ENCODE measurements around the gene KIF26A. TPM values are rescaled to one million over a fixed set of nuclear protein-coding genes. Genes with fewer than 3 reads are reported as not detected.
A peak's percentile ranks its signal among the peaks of the same experiment; 100 is the strongest.

Gene KIF26A
- total and polyA plus RNA-seq, 2 experiments from 2014 or later: 3.5 to 5.0 TPM

DNA sequence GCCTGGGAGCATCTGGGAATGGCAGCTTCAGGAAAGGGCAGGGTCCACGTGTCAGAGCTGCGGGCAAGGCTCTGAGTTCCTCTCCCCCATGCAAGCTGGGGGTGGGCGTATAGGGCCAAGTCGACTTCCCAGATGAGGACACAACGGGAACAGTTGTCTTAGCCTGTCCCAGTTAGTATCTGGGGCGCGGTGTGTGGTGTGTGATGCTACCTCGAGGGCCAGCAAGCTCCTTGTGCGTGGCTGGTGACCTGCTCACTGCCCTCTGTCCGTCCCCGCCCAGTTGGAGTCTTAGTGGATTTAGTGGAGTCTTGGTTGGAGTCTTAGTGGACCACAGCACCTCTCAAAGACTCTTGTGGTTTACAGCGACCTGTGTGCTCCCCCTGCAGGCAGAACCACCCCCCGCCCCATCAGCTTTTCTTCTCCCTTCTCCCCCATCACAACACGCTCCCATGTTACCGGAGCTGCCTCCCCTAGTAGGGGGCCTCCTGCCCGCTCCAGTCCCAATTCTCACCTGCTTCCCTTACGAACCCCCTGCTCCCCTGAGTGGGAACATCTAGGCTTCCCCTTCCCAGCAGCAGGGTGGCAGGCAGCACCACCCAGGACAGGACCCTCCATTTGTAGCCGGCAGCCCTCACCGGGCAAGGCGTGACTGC is 44.2 kb upstream of the KIF26A start:
- no peaks in the 10 kb centered on the region for H3K9me3 ChIP-seq (ENCODE audit: low read depth)
- no peaks in the 10 kb centered on the region for H3K4me1 ChIP-seq (ENCODE audit: insufficient read depth)
- no peaks in the 10 kb centered on the region for H3K9me2 ChIP-seq (replicated peaks; ENCODE audit: insufficient read depth)
- no peaks in the 10 kb centered on the region for H4K20me1 ChIP-seq (ENCODE audit: insufficient read depth, poor library complexity, severe bottlenecking)
- TF ChIP-seq EZH2phosphoT487 (IDR thresholded peaks at IDR 0.05; ENCODE audit: low read depth, severe bottlenecking, unreplicated experiment) (no peak), EZH2 (IDR thresholded peaks at IDR 0.05; ENCODE audit: borderline replicate concordance) (no peak)
- TF ChIP-seq, protein P1, sequence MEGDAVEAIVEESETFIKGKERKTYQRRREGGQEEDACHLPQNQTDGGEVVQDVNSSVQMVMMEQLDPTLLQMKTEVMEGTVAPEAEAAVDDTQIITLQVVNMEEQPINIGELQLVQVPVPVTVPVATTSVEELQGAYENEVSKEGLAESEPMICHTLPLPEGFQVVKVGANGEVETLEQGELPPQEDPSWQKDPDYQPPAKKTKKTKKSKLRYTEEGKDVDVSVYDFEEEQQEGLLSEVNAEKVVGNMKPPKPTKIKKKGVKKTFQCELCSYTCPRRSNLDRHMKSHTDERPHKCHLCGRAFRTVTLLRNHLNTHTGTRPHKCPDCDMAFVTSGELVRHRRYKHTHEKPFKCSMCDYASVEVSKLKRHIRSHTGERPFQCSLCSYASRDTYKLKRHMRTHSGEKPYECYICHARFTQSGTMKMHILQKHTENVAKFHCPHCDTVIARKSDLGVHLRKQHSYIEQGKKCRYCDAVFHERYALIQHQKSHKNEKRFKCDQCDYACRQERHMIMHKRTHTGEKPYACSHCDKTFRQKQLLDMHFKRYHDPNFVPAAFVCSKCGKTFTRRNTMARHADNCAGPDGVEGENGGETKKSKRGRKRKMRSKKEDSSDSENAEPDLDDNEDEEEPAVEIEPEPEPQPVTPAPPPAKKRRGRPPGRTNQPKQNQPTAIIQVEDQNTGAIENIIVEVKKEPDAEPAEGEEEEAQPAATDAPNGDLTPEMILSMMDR (IDR thresholded peaks at IDR 0.05; ENCODE audit: poor library complexity): no peak
- no peak overlapping the region for H2AFZ ChIP-seq
- H3K27me3 ChIP-seq: no peaks in the 10 kb centered on the region
- no peak overlapping the region for H3K4me3 ChIP-seq
- H3K4me2 ChIP-seq: no peak overlapping the region
- no peak overlapping the region for H3K27ac ChIP-seq
- H3K79me2 ChIP-seq: no peaks in the 10 kb centered on the region
- DNase-seq (ENCODE audit: low spot score): no peak
- 73% methylated on average over 17 of the region's 20 CpGs for WGBS (ENCODE audit: low lambda C conversion rate, missing lambda C conversion rate)
- no peaks in the 10 kb centered on the region for H3K36me3 ChIP-seq (replicated peaks; ENCODE audit: insufficient read depth, low read depth)

DNA sequence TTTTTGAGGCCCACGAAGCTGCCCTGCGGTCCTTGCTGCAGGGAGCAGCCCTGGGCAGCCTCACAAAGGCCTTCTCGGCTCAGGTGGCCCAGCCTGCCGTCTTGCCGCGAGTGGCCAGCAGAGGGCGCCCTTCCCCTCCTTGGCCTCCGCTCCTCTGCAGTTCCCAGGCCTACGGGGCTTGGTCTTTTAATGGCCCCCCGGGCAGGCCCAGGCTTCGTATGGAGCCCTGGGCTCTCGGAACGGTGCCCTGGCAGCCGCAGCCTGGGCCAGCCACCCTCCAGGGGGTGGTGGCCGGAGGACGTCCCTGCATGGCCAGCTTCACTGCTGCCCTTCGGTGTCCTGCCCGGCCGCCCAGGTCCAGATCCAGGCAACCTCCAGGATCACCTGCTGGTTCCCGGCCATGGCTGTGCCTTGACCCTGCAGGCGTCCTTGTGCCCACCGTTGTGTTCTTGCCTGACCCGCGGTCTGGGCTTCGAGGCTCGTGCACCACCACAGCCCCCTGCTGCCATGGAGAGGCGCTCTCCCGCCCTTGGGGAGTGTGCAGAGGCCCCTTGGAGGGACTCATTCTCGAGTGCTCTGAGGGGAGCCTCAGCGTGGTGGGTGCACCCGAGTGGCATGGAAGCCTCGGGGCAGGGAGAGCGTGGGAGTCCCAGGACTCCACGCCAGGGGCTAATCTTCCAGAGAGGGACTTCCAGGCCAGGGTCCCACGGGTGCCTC is 43.5 kb upstream of the KIF26A start:
- TF ChIP-seq EZH2phosphoT487 (IDR thresholded peaks at IDR 0.05; ENCODE audit: low read depth, severe bottlenecking, unreplicated experiment) (no peak), EZH2 (IDR thresholded peaks at IDR 0.05; ENCODE audit: borderline replicate concordance) (no peak)
- TF ChIP-seq, protein P1 (IDR thresholded peaks at IDR 0.05; ENCODE audit: poor library complexity): peak; percentile 89
- Histone ChIP-seq H3K9me3 (ENCODE audit: low read depth) (no peaks in the 10 kb centered on the region), H2AFZ (no peak overlapping the region), H3K9me2 (replicated peaks; ENCODE audit: insufficient read depth) (no peaks in the 10 kb centered on the region), H3K4me1 (ENCODE audit: insufficient read depth) (no peaks in the 10 kb centered on the region), H3K27ac (no peak overlapping the region), H3K27me3 (no peaks in the 10 kb centered on the region), H3K4me2 (no peak overlapping the region), H3K79me2 (no peaks in the 10 kb centered on the region), H4K20me1 (ENCODE audit: insufficient read depth, poor library complexity, severe bottlenecking) (no peaks in the 10 kb centered on the region), H3K4me3 (no peak overlapping the region), H3K36me3 (replicated peaks; ENCODE audit: insufficient read depth, low read depth) (no peaks in the 10 kb centered on the region)
- WGBS (ENCODE audit: low lambda C conversion rate, missing lambda C conversion rate): 55% methylated on average over 34 of the region's 35 CpGs
- DNase-seq (ENCODE audit: low spot score): peak; percentile 74

DNA sequence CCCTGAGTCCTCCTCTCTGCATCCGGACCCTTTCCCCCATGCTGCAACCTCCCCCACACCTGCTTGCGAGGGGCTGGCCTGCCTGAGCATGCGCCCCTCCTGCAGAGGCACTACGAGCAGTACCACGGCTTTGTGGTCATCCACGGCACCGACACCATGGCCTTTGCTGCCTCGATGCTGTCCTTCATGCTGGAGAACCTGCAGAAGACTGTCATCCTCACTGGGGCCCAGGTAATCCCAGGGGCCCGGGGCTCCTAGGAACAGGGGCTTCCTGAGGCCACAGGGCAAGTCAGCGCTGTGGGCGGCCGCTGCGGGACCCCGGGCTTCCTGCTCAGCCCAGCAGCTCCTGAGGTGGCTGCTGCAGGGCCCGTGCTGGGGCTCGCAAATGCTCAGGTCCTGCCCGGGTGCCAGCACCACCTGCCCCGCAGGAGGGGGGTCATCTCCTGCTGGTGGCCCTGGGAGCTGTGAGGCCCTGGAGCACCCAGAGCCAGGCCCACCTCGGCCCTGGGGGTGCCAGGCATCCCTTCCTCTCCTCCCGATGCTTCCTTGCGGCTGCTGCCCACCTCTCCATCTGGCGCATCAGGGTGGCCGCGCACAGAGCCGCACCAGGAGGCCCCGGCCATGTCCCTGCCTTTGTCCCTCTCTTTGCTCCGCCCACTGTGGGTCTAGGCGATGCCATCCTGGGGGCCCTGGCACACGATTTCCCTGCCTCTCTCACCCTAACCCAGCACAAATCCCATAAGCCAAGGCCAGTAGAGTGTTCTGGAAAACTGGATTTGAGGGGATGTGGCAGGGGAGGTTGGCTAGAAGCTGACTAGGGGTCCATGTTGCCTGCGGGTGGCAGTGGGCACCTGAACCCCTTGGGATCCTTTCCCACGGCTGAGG is 42.7 kb upstream of the KIF26A start:
- H2AFZ ChIP-seq: no peak overlapping the region
- no peak for TF ChIP-seq EZH2phosphoT487 (IDR thresholded peaks at IDR 0.05; ENCODE audit: low read depth, severe bottlenecking, unreplicated experiment)
- TF ChIP-seq, protein P1 (IDR thresholded peaks at IDR 0.05; ENCODE audit: poor library complexity): no peak
- TF ChIP-seq EZH2 (IDR thresholded peaks at IDR 0.05; ENCODE audit: borderline replicate concordance): no peak
- no peak overlapping the region for H3K4me3 ChIP-seq
- no peaks in the 10 kb centered on the region for H3K36me3 ChIP-seq (replicated peaks; ENCODE audit: insufficient read depth, low read depth)
- H3K27me3 ChIP-seq: no peaks in the 10 kb centered on the region
- H3K9me2 ChIP-seq (replicated peaks; ENCODE audit: insufficient read depth): no peaks in the 10 kb centered on the region
- 95% methylated on average over 31 of the region's 31 CpGs for WGBS (ENCODE audit: low lambda C conversion rate, missing lambda C conversion rate)
- no peak overlapping the region for H3K27ac ChIP-seq
- no peaks in the 10 kb centered on the region for H3K79me2 ChIP-seq
- H4K20me1 ChIP-seq (ENCODE audit: insufficient read depth, poor library complexity, severe bottlenecking): no peaks in the 10 kb centered on the region
- no peak for DNase-seq (ENCODE audit: low spot score)
- H3K4me1 ChIP-seq (ENCODE audit: insufficient read depth): peaks cover under 1% of the 10 kb centered on the region
- no peaks in the 10 kb centered on the region for H3K9me3 ChIP-seq (ENCODE audit: low read depth)
- H3K4me2 ChIP-seq: no peak overlapping the region

Measured in hepatocyte (in vitro differentiated cells).